HG03520 (cell line): Measurements from ENCODE around the gene C10orf95.

Source experiments
- ATAC-seq: cut with Tn5 transposase; IDR thresholded peaks from one replicate; pipeline ENCODE4 v1.9.1; 2021; ENCODE audit warnings: mild to moderate bottlenecking, moderate library complexity; ENCODE audit not compliant: unreplicated experiment

C10orf95 gene

DNA sequence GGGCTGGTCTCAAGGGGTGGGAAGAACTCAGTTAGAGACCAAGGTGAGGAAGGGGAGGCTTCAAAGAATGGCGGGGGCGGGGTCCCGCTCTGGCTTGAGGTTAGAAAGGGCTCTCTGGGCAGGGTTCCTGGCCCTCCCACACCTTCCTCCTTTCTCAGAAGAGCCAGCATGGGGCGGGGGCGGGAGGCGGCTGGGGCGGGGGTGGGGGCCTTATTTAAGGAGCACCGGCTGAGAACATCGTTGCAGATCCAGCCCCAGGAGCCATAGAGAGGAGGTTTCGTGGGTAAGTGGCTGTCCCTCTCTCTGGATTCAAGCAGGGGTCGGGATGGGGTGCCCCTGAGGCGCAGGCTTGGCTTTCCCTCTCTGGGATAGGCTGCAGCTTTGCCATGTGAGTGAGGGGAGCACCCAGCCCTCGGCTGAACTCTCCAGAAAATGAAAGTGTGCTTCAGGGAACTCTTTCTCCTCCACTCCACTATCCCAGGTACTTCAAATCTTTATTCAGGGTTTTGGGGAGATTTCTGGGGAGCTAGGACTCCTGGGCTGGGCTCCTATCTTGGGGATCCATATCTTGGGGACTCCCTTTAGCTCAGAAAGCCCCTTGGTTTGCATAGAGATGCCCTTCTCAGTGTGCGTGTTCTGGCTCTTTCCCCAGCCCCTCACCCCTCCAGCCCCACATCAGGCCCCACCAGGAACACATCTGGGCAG lies 15.7 kb downstream of the C10orf95 start:
- no peak for ATAC-seq

DNA sequence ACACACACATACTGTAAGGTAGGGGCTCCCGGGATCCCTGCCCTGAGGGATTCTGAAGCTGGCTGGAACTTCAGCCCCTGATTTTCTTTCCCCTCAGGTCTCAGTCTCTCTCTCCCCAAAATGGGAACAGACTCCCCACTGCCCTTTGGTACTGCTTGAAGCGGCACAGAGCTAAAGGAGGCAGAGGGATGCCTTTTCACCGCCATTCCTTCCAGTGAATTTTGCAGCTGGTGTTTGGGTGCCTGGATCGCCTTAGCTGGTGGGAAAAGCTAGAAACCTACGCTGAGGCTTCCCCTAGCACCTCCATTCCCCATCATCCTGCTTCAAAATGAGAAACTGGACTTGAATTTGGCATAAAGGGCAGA lies 16.2 kb downstream of the C10orf95 start:
- ATAC-seq: no peak

DNA sequence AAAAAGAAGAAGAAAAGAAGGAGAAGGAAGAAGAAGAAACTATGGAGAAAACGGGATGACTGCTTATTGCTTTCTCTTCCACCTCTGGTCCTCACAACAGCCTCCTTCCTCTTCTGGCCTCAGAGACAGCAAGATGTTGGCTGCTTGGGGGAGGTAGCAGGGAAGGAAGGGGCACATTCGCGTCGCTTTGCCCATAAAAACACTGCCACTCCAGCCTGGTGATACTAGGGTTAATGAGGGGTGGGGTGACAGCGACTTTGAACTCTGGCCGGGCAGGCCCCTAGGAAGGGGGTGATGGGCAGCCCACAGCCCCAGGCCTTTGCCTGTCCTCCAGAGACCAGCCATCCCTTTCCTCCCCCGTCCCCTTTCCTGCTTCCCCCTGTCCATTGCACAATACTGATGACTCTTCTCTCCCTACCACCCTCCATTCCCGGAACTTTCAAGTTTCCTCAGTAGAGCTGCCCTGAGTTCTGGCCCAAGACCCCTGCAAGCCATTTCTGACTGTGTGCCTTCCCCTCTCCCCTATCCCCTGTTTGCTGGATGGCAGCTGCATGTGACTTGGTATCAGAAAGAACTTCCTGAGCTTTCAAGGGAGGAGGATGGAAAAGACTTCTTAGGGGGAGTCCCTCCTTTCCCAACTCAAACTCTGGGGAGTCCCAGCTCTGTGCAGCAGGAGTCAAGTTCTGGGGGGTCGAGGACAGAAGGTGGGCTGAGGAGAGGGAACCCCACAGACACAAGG lies 16.8 kb downstream of the C10orf95 start:
- ATAC-seq: no peak

DNA sequence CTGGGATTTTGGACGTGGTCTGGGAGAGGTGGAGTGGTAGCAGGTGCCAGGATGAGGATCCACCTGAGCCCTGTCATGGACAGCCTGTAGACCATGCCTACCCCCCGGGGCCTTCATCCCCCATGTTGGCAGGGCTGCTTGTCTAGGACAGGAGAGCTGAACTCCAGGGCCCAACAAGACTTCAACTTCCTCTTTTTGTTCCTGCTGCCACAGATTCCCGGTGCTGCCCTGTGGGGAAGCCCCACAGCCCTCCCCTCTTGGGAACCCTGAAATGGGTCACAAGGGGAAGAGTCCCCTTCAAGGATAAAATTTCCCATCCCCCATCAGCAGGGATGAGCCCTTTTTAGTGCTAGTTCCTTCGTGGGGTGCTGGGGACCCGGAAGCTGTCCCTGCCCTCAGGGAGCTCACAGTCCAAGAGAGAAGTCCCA lies 17.7 kb downstream of the C10orf95 start:
- ATAC-seq: no peak

GRCh38 chr10:102432162-102432950 lies 19.0 kb downstream of the C10orf95 start, which contains the start of gene CUEDC2:
TSS of gene CUEDC2 (minus strand) at chr10:102432574. CDS start at chr10:102425188, 7,386 bp downstream.
- peak; percentile 86 for ATAC-seq

DNA sequence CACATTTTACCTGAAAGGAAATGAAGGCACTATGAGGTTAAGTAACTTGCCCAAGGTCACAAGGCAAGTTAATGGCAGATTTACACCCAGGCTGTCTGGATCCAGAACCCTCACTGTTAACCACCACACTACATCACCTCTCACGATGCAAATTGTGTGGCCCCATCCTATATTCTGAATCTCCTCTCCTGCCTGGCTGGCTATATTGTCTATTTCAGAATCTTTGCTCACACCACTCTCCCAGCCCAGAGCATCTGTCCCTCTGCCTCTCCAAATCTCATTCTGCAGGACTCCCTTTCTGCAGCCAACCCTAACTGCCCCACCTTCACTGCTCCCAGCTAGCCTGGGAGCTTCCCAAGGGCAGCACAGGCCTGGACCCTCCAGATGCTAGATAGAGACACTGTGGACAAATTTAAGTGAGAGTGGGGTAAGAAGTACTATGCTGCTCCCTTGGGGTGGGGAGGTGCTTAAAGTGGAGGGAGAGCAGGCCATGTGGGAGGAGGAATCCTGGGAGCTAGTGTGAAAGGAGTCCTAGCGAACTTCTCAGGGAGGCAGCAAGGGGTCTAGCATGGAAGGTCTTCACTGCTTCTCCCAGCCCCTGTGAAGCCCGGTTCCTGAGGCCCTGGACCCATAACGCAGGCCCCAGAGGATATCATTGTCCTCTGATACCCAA lies 19.8 kb downstream of the C10orf95 start:
- ATAC-seq: no peak

DNA sequence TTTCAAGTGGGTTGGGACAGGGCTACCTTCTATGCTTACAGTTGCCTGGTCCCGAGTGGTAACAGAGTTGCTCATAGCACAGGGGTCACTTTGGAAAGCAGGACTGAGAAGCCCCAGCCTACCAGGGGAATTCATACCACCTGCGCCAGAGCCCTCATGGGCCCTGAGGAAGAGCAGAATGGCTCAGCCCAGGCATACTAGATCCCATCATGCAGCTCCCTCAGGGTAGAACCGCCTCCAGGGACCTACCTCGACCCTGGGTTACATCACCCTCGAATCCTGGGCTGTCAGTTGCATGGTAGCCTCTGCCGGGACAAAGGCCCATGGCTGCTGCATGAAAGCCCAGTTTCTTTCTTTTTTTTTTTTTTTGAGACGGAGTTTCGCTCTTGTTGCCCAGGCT lies 21.9 kb downstream of the C10orf95 start:
- ATAC-seq: no peak

DNA sequence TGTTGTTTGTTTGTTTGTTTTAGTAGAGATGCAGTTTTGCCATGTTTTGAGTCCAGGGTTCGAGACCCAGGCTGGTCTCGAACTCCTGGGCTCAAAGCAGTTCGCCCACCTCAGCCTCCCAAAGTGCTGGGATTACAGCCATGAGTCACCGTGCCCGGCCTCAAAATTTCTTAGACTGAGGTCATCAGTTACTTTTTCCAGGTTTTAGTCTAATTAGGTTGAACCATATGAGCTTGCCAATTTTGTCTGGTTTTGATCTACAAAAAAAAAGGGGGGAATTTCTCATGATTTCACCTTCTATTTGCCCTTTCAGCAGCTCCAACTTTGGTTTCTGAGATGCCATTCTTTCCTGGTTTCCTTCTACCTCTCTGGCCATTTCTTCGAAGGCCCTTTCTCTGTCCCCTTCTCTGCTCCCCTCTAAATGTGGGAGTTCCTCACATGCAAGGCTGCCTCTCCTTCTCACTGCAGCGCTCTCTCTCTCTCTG lies 24.5 kb downstream of the C10orf95 start:
- no peak for ATAC-seq

GRCh38 chr10:102425444-102425843 lies 25.9 kb downstream of the C10orf95 start:
- no peak for ATAC-seq

- no peak for ATAC-seq
Measured at GRCh38 chr10:102424916-102425315, 26.4 kb downstream of the C10orf95 start.

DNA sequence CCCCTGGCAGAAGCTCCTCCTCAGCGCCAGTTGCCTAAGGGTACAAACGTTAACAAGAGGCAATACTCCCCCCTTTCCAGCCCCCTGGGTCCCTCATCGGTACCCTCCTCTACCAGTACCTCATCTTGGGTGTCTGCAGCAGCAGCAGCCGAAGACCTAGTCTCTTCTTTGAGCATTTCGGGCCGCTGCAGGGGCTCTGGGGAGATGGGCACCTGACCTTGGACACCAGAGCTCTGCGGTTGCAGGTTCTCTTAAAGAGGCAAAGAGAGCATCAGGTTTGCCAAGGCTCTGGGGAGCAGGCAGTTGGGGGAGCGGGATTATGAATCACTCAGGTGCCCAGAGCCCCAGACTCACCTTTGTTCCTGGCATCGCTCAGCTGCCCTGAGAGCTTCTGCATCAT lies 27.2 kb downstream of the C10orf95 start:
- ATAC-seq: no peak

DNA sequence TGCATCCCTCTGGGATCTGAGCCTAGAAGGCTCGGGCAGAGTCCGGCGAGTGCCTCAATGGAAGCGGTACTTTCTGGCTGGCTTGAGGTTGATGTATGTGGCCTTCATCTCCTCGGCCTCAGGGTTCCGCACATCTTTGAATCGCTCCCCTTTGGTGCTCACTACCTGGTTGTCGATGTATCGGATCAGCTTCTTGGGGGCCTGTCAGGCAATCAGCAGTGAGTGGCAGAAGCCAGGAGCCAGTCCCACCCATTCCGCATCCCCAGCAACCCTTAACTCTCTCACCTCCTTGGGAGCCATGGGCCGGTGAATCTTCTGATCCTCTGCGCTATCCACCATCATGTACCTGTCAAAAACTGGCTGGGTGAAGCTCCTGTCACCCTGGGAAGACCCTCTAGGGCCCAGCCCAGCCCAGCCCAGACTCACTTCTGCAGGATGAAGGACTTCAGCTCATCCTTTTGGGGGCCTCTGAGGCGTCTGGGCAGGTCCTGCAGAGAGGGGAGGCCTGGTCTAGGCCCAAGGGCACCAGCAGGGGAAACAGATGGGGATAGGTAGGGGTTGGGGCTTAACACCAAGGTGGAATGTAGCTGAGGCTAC lies 27.9 kb downstream of the C10orf95 start:
- ATAC-seq: no peak

DNA sequence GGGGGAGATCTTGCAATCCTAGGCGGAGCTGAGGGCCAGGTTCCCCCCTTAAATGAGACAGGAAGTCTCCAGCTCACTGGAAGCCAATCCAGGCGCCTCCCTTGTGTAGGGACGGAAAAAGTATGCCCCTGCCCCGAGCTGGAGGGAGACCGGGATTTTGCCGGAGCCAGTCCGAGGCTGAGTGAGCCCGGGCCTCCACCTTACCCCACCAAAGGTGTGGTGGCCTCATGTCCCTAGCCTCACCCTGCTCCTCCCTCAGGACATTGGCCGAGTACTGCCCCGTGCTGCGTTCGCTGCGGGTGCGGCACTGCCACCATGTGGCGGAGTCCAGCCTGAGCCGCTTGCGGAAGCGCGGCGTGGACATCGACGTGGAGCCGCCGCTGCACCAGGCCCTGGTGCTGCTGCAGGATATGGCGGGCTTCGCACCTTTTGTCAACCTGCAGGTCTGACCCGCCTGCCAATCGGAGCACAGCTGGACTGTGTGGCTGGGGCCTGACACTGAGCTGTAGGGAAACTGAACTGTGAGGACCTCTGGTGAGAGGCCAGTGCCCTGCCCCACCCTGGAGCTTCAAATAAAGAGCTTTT lies 28.7 kb downstream of the C10orf95 start:
- ATAC-seq: no peak

- ATAC-seq: no peak
Measured at GRCh38 chr10:102421757-102422512, 29.4 kb downstream of the C10orf95 start.

DNA sequence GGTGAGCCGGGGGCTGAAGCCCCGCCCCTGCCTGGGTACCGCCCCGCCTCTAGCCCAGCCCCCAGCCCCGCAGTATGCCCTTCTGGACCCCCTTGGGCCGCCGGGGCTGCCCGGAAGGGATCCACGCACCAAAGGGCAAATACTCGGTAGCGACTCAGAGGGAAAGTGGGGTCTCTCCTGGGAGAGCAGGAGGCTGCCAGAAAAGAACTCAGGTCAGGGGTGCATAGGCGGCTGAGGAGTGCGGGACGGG lies 29.9 kb downstream of the C10orf95 start:
- peak; percentile 1 for ATAC-seq

- peak; percentile 58 for ATAC-seq
Measured at GRCh38 chr10:102420714-102421506, 30.4 kb downstream of the C10orf95 start, which contains the start of gene FBXL15. TSS of gene FBXL15 (plus strand) at chr10:102420836. CDS start at chr10:102421130, 294 bp downstream.

GRCh38 chr10:102420181-102420713 lies 31.1 kb downstream of the C10orf95 start:
- ATAC-seq: no peak
